B cell (primary cell): ENCODE measurements around the gene HIPK2.

Experiments
- CTCF ChIP-seq: fragments of 200-600 bp; IDR thresholded peaks from one replicate; pipeline ENCODE4 v1.8.0; 2022; ENCODE audit warnings: antibody characterized with exemption, mild to moderate bottlenecking
- EZH2 ChIP-seq: IDR thresholded peaks from 2 replicates; pipeline ENCODE4 v1.6.1; 2012; ENCODE audit warnings: borderline replicate concordance, low read depth, mild to moderate bottlenecking, moderate library complexity, low read length; ENCODE audit not compliant: insufficient read depth, poor library complexity, severe bottlenecking

DNA sequence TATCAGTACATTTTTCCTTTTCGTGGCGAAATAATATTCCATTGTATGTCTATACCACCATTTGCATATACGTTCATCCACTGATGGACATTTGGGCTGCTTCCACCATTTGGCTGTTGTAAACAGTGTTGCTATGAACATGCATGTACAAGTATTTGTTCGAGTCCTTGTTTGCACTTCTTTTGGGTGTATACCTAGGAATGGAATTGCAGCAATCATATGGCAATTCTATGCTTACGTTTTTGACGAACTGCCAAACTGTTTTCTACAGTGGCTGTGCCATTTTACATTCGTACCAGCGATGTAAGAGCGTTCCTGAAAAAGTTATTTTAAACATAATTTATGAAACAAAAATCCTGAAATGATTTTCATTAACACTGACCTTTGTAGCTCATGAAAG lies 79.5 kb downstream of the HIPK2 start:
- TF ChIP-seq CTCF (no peak), EZH2 (no peak)
